ENCODE results near the gene AQP6.

The AQP6 gene

GRCh38 chr12:49937639-49938300 is 35.0 kb upstream of the AQP6 start:
- TF ChIP-seq CTCF (IDR thresholded peaks at IDR 0.05; ENCODE audit: insufficient read depth, missing control alignments), result no peak
- FAIRE-seq, result no peak
- DNase-seq (ENCODE audit: insufficient read length, low spot score), result no peak

- DNase-seq (ENCODE audit: insufficient read length, low spot score) (no peak), FAIRE-seq (no peak)
- TF ChIP-seq CTCF (IDR thresholded peaks at IDR 0.05; ENCODE audit: insufficient read depth, missing control alignments), result no peak
These were observed 33.4 kb upstream of the AQP6 start for GRCh38 chr12:49939307-49939706.

- TF ChIP-seq CTCF (IDR thresholded peaks at IDR 0.05; ENCODE audit: insufficient read depth, missing control alignments), result no peak
- FAIRE-seq (no peak), DNase-seq (ENCODE audit: insufficient read length, low spot score) (no peak)
These were observed 33.0 kb upstream of the AQP6 start for GRCh38 chr12:49939707-49940106.

GRCh38 chr12:49941556-49942511 is 30.9 kb upstream of the AQP6 start:
- DNase-seq (ENCODE audit: insufficient read length, low spot score) (no peak), FAIRE-seq (no peak)
- no peak for TF ChIP-seq CTCF (IDR thresholded peaks at IDR 0.05; ENCODE audit: insufficient read depth, missing control alignments)

- DNase-seq (ENCODE audit: insufficient read length, low spot score) (no peak), FAIRE-seq (no peak)
- no peak for TF ChIP-seq CTCF (IDR thresholded peaks at IDR 0.05; ENCODE audit: insufficient read depth, missing control alignments)
These were observed 30.2 kb upstream of the AQP6 start for GRCh38 chr12:49942512-49942893.

- DNase-seq (ENCODE audit: insufficient read length, low spot score) (no peak), FAIRE-seq (no peak)
- no peak for TF ChIP-seq CTCF (IDR thresholded peaks at IDR 0.05; ENCODE audit: insufficient read depth, missing control alignments)
These were observed 29.7 kb upstream of the AQP6 start for GRCh38 chr12:49942921-49943624.
